Panc1 (cell line): ENCODE measurements around the gene ADAP2. TPM values are rescaled to one million over a fixed set of nuclear protein-coding genes. Genes with fewer than 3 reads are reported as not detected.
"Not testable (repeated sequence)": the region's sequence is repeated elsewhere in the genome, so short reads cannot be mapped to it uniquely, and the experiment has no call there.

Experiments used
- ATAC-seq: fragments of 200-7000 bp; cut with Tn5 transposase; 2 replicates; pipeline ENCODE4 v1.9.1; 2020; ENCODE audit warnings: mild to moderate bottlenecking, moderate library complexity
- BruUV-seq: library from RNA; stranded (reverse); fragments of 400-500 nt; replicated peaks from 2 replicates; lab custom pipeline; 2021; lab: Mats Ljungman, UMichigan
- CTCF ChIA-PET: fragments of 300-600 bp; sonication (Branson Sonifier 250); formaldehyde crosslinking; loops from one replicate; lab custom pipeline; 2022; ENCODE audit warnings: antibody characterized with exemption; lab: Charles Lee
- POLR2A ChIA-PET: fragments of 300-600 bp; sonication (Branson Sonifier 250); formaldehyde crosslinking; loops from one replicate; lab custom pipeline; 2022; ENCODE audit warnings: antibody characterized with exemption; lab: Charles Lee
- DNase-seq: peaks from one replicate; pipeline ENCODE4 v3.0.0-alpha.2; 2010; ENCODE audit warnings: low read depth, low spot score
- H3K27ac ChIP-seq: 2 replicates; pipeline ENCODE4 v1.5.1; 2011; ENCODE audit warnings: mild to moderate bottlenecking, low read length, inconsistent platforms
- H3K27me3 ChIP-seq: fragments of 200-500 bp; sonication (Bioruptor generic); 2 replicates; pipeline ENCODE4 v1.6.0; 2014; ENCODE audit warnings: low read length, inconsistent platforms; ENCODE audit not compliant: control insufficient read depth, insufficient read depth
- H3K36me3 ChIP-seq: fragments of 200-500 bp; sonication (Bioruptor generic); 2 replicates; pipeline ENCODE4 v1.5.1; 2014; ENCODE audit warnings: inconsistent platforms, mild to moderate bottlenecking, low read length, moderate library complexity; ENCODE audit not compliant: control insufficient read depth, insufficient read depth
- H3K4me1 ChIP-seq: 2 replicates; pipeline ENCODE4 v1.5.1; 2011; ENCODE audit warnings: inconsistent platforms, mild to moderate bottlenecking, low read length, moderate library complexity; ENCODE audit not compliant: control insufficient read depth, insufficient read depth
- H3K4me3 ChIP-seq, 2 experiments: 2 replicates each; pipeline ENCODE4 v1.5.1; 2011 to 2012; ENCODE audit warnings: low read depth in 2 of 2, low read length in 2 of 2, mild to moderate bottlenecking in 2 of 2, inconsistent platforms in 1 of 2, moderate library complexity in 1 of 2
- H3K9me3 ChIP-seq: fragments of 200-500 bp; sonication (Bioruptor generic); 2 replicates; pipeline ENCODE4 v1.5.1; 2014; ENCODE audit warnings: low read depth, mild to moderate bottlenecking, inconsistent platforms, low read length, moderate library complexity; ENCODE audit not compliant: control insufficient read depth, insufficient read depth
- CTCF ChIP-seq: fragments of 450-650 bp; IDR thresholded peaks from 2 replicates; pipeline ENCODE4 v1.5.1; 2017; ENCODE audit warnings: mild to moderate bottlenecking
- POLR2AphosphoS5 ChIP-seq: IDR thresholded peaks from 2 replicates; pipeline ENCODE4 v1.6.1; 2012; ENCODE audit warnings: mild to moderate bottlenecking, low read depth, low read length, moderate library complexity
- REST ChIP-seq, 2 experiments: IDR thresholded peaks; 2 replicates each; pipeline ENCODE4 v1.6.1; 2011 to 2012; ENCODE audit warnings: low read depth in 2 of 2, control low read depth in 1 of 2, low read length in 1 of 2, mild to moderate bottlenecking in 1 of 2, moderate library complexity in 1 of 2; ENCODE audit not compliant: insufficient read depth in 1 of 2
- SIN3A ChIP-seq: IDR thresholded peaks from 2 replicates; pipeline ENCODE4 v1.6.1; 2012; ENCODE audit warnings: low read depth, mild to moderate bottlenecking, low read length, moderate library complexity, borderline replicate concordance; ENCODE audit not compliant: insufficient read depth
- TCF7L2 ChIP-seq: IDR thresholded peaks from 2 replicates; pipeline ENCODE4 v1.6.1; 2011; ENCODE audit warnings: mild to moderate bottlenecking, low read depth, low read length, inconsistent platforms
- in situ Hi-C: cut with HindIII; loops from 2 replicates; pipeline ENCODE4 v1.10.0; 2016; ENCODE audit warnings: low sequenced_read_pairs, low pct_unique_long_range_greater_than_20kb
- intact Hi-C: fragments of 100-400 bp; cut with micrococcal nuclease; formaldehyde crosslinking; loops from one replicate; pipeline ENCODE4 v1.10.0; 2022; ENCODE audit not compliant: unreplicated experiment
- total RNA-seq: library from RNA; stranded (reverse); gene quantifications from one replicate; pipeline ENCODE4 v1.2.1, GENCODE V29; 2021; ENCODE audit not compliant: unreplicated experiment

ADAP2 gene
- total RNA-seq, 1 experiment from 2014 or later = 2.4 TPM

- ATAC-seq (no peak), DNase-seq (no peak)
- Histone ChIP-seq H3K27me3 (no peaks in the 10 kb centered on the region), H3K27ac (no peak overlapping the region), H3K36me3 (no peaks in the 10 kb centered on the region; the same call in 1 of the 2 replicates), H3K4me3 (no peak overlapping the region), H3K4me1 (no peaks in the 10 kb centered on the region), H3K9me3 (no peaks in the 10 kb centered on the region)
- POLR2A ChIA-PET = no interaction called here
- in situ Hi-C loops = no loop called here
- intact Hi-C loops = loop anchor here (5.0 kb wide), 1 partner anchor 63 kb away; the partner anchor contains the start of gene RNF135
- TF ChIP-seq TCF7L2 = no peak
- TF ChIP-seq SIN3A = no peak
- TF ChIP-seq REST (IDR thresholded peaks at IDR 0.05; ENCODE audit: insufficient read depth in 1 of 2, low read depth in 2 of 2, low read length in 1 of 2) = no peak
- no peak for TF ChIP-seq POLR2AphosphoS5
- TF ChIP-seq CTCF = no peak
- CTCF ChIA-PET = no interaction called here
- no TSS peak for BruUV-seq
Measured at GRCh38 chr17:30908717-30909420, 12.9 kb upstream of the ADAP2 start.

DNA sequence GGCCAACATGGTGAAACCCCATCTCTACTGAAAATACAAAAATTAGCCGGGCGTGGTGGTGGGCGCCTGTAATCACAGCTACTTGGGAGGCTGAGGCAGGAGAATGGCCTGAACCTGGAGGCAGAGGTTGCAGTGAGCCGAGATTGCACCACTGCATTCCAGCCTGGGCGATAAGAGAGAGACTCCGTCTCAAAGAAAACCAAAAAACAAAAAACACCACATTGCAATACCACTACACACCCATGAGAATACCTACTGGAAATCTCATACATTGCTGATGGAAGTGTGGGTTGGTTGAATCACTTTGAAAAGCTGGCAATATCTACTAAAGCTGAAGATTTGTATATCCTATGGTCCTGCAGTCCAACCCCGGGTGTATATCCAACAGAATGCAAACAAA is 11.6 kb upstream of the ADAP2 start:
- H3K4me3 ChIP-seq, H3K27me3 ChIP-seq, BruUV-seq, intact Hi-C loops, in situ Hi-C loops, H3K9me3 ChIP-seq, H3K27ac ChIP-seq, H3K4me1 ChIP-seq, ATAC-seq, H3K36me3 ChIP-seq, DNase-seq, CTCF ChIA-PET: not testable (repeated sequence)
- POLR2A ChIA-PET = interaction anchor here (0.7 kb wide), 1 partner anchor 243 kb away, joined by 3 read pairs; no protein-coding TSS in a partner anchor

- ChIA-PET CTCF (no interaction called here), POLR2A (no interaction called here)
- Histone ChIP-seq H3K4me3 (no peak overlapping the region), H3K27me3 (no peaks in the 10 kb centered on the region), H3K9me3 (no peaks in the 10 kb centered on the region), H3K27ac (no peak overlapping the region), H3K4me1 (no peaks in the 10 kb centered on the region), H3K36me3 (no peaks in the 10 kb centered on the region)
- in situ Hi-C loops = no loop called here
- no peak for DNase-seq
- TF ChIP-seq REST (IDR thresholded peaks at IDR 0.05; ENCODE audit: insufficient read depth in 1 of 2, low read depth in 2 of 2, low read length in 1 of 2) (no peak), TCF7L2 (no peak), CTCF (no peak), POLR2AphosphoS5 (no peak), SIN3A (no peak)
- ATAC-seq = no peak
- intact Hi-C loops = no loop called here
- BruUV-seq = no TSS peak
Measured at GRCh38 chr17:30913955-30914354, 7.8 kb upstream of the ADAP2 start.
